ENCODE measurements around the gene KRT2. TPM values are rescaled to one million over a fixed set of nuclear protein-coding genes. Genes with fewer than 3 reads are reported as not detected.

Gene KRT2
- total and polyA plus RNA-seq, 4 donors: not detected

DNA sequence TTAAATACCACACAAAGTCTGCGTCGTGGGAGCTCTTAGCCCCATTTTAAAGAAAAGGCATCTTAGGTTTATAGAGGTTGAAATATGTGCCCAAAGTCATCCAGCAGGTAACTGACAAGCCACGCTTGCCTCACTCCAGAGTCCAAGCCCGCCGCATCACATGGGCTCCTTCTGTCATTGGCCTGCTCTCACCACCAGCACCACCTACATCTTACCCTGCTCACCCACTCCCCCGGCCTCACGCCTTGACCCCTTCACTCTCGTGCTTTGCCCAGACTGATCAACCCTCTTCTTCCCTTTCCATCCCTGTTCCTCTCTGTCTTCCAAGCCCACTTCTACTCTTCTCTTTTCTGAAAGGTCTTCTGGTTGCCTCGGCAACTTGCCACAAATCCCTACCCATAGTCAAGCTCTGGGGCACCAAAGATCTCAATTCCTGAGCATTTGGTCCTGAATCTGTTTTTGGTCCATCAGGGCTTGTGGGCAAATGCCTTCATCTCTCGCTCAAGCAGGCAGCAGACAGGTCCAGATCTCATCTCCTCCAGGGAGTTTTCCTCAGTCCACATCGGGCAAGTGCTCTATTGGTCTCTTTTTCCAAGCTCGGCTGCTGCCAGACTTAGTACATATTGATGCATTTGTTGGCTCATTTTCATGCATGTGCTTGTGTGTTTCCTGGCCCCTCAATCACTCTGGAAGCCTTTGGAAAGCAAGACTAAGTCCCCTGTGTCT lies 31.7 kb upstream of the KRT2 start:
- Histone ChIP-seq H3K9ac (ENCODE audit: low read depth in 1 of 2, low read length in 2 of 2) (no peak overlapping the region), H3K27me3 (ENCODE audit: control insufficient read depth in 4 of 4, insufficient read depth in 4 of 4, low read length in 3 of 4) (peaks cover 0 to 7% (median 3%) of the 10 kb centered on the region in 4 donors), H3K9me3 (ENCODE audit: control insufficient read depth in 4 of 4, low read length in 3 of 4) (no peaks in the 10 kb centered on the region), H3K36me3 (ENCODE audit: control insufficient read depth in 4 of 4, insufficient read depth in 3 of 4, low read depth in 1 of 4, low read length in 3 of 4) (no peaks in the 10 kb centered on the region), H3K27ac (ENCODE audit: low read depth in 1 of 2, low read length in 2 of 2) (no peak overlapping the region), H3K4me1 (ENCODE audit: control insufficient read depth in 4 of 4, insufficient read depth in 4 of 4, low read length in 3 of 4) (no peaks in the 10 kb centered on the region), H3K4me3 (ENCODE audit: low read depth in 1 of 3, low read length in 3 of 3) (no peak overlapping the region)
- DNase-seq (ENCODE audit: low spot score): no peak
- 78% methylated on average over 12 of the region's 12 CpGs for WGBS
- no peak for TF ChIP-seq RAD21 (IDR thresholded peaks at IDR 0.05)
- TF ChIP-seq, protein P1, sequence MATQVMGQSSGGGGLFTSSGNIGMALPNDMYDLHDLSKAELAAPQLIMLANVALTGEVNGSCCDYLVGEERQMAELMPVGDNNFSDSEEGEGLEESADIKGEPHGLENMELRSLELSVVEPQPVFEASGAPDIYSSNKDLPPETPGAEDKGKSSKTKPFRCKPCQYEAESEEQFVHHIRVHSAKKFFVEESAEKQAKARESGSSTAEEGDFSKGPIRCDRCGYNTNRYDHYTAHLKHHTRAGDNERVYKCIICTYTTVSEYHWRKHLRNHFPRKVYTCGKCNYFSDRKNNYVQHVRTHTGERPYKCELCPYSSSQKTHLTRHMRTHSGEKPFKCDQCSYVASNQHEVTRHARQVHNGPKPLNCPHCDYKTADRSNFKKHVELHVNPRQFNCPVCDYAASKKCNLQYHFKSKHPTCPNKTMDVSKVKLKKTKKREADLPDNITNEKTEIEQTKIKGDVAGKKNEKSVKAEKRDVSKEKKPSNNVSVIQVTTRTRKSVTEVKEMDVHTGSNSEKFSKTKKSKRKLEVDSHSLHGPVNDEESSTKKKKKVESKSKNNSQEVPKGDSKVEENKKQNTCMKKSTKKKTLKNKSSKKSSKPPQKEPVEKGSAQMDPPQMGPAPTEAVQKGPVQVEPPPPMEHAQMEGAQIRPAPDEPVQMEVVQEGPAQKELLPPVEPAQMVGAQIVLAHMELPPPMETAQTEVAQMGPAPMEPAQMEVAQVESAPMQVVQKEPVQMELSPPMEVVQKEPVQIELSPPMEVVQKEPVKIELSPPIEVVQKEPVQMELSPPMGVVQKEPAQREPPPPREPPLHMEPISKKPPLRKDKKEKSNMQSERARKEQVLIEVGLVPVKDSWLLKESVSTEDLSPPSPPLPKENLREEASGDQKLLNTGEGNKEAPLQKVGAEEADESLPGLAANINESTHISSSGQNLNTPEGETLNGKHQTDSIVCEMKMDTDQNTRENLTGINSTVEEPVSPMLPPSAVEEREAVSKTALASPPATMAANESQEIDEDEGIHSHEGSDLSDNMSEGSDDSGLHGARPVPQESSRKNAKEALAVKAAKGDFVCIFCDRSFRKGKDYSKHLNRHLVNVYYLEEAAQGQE (IDR thresholded peaks at IDR 0.05): no peak
- no peak for TF ChIP-seq SP1 (IDR thresholded peaks at IDR 0.05)
- no peak for TF ChIP-seq HNF4G (IDR thresholded peaks at IDR 0.05)
- no peak for TF ChIP-seq FOXA2 (IDR thresholded peaks at IDR 0.05)
- TF ChIP-seq YY1 (IDR thresholded peaks at IDR 0.05): no peak
- TF ChIP-seq JUND (IDR thresholded peaks at IDR 0.05): no peak
- TF ChIP-seq RXRA (IDR thresholded peaks at IDR 0.05): no peak
- TF ChIP-seq, protein P2, sequence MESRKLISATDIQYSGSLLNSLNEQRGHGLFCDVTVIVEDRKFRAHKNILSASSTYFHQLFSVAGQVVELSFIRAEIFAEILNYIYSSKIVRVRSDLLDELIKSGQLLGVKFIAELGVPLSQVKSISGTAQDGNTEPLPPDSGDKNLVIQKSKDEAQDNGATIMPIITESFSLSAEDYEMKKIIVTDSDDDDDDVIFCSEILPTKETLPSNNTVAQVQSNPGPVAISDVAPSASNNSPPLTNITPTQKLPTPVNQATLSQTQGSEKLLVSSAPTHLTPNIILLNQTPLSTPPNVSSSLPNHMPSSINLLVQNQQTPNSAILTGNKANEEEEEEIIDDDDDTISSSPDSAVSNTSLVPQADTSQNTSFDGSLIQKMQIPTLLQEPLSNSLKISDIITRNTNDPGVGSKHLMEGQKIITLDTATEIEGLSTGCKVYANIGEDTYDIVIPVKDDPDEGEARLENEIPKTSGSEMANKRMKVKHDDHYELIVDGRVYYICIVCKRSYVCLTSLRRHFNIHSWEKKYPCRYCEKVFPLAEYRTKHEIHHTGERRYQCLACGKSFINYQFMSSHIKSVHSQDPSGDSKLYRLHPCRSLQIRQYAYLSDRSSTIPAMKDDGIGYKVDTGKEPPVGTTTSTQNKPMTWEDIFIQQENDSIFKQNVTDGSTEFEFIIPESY (IDR thresholded peaks at IDR 0.05): no peak
- TF ChIP-seq TAF1 (conservative IDR thresholded peaks at IDR 0.05): no peak
- TF ChIP-seq NR2F2 (IDR thresholded peaks at IDR 0.05): no peak
- TF ChIP-seq FOXA1 (IDR thresholded peaks at IDR 0.05): no peak
- TF ChIP-seq, protein P3, sequence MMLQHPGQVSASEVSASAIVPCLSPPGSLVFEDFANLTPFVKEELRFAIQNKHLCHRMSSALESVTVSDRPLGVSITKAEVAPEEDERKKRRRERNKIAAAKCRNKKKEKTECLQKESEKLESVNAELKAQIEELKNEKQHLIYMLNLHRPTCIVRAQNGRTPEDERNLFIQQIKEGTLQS (IDR thresholded peaks at IDR 0.05): no peak
- TF ChIP-seq GABPA (IDR thresholded peaks at IDR 0.05 in 1 of 2, conservative IDR thresholded peaks at IDR 0.05 in 1 of 2): no peak
- TF ChIP-seq, protein P4, sequence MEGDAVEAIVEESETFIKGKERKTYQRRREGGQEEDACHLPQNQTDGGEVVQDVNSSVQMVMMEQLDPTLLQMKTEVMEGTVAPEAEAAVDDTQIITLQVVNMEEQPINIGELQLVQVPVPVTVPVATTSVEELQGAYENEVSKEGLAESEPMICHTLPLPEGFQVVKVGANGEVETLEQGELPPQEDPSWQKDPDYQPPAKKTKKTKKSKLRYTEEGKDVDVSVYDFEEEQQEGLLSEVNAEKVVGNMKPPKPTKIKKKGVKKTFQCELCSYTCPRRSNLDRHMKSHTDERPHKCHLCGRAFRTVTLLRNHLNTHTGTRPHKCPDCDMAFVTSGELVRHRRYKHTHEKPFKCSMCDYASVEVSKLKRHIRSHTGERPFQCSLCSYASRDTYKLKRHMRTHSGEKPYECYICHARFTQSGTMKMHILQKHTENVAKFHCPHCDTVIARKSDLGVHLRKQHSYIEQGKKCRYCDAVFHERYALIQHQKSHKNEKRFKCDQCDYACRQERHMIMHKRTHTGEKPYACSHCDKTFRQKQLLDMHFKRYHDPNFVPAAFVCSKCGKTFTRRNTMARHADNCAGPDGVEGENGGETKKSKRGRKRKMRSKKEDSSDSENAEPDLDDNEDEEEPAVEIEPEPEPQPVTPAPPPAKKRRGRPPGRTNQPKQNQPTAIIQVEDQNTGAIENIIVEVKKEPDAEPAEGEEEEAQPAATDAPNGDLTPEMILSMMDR (IDR thresholded peaks at IDR 0.05; ENCODE audit: low read depth, low read length, missing input control): no peak
- no peak for TF ChIP-seq EGR1 (IDR thresholded peaks at IDR 0.05; ENCODE audit: low read depth in 2 of 2)
- no peak for TF ChIP-seq HNF4A (conservative IDR thresholded peaks at IDR 0.05)
- TF ChIP-seq, protein P5, sequence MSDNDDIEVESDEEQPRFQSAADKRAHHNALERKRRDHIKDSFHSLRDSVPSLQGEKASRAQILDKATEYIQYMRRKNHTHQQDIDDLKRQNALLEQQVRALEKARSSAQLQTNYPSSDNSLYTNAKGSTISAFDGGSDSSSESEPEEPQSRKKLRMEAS (IDR thresholded peaks at IDR 0.05): no peak

Data from liver (tissue), 9 donors.